K562 (cell line): ENCODE measurements around the gene PPIL6. TPM values are rescaled to one million over a fixed set of nuclear protein-coding genes. Genes with fewer than 3 reads are reported as not detected.

ENCODE experiments used
- ARHGAP35 ChIP-seq: fragments of 450-650 bp; IDR thresholded peaks from 2 replicates; pipeline ENCODE4 v1.6.1; 2018; ENCODE audit not compliant: partially characterized antibody
- BRF2 ChIP-seq: IDR thresholded peaks from 3 replicates; pipeline ENCODE4 v1.6.1; 2011; ENCODE audit warnings: borderline replicate concordance, mild to moderate bottlenecking; ENCODE audit not compliant: insufficient read length, insufficient read depth
- HES1 ChIP-seq: fragments of 450-650 bp; IDR thresholded peaks from 2 replicates; pipeline ENCODE4 v1.6.1; 2016; ENCODE audit warnings: low read depth, mild to moderate bottlenecking, moderate library complexity
- MGA ChIP-seq: fragments of 450-650 bp; IDR thresholded peaks from 2 replicates; pipeline ENCODE4 v1.6.1; 2016; ENCODE audit warnings: mild to moderate bottlenecking, moderate library complexity
- NFYB ChIP-seq: IDR thresholded peaks from 2 replicates; pipeline ENCODE4 v1.6.1; 2011; ENCODE audit warnings: mild to moderate bottlenecking, moderate library complexity; ENCODE audit not compliant: insufficient read length; ENCODE audit errors: extremely low read depth
- SMARCE1 ChIP-seq: fragments of 450-650 bp; IDR thresholded peaks from 2 replicates; pipeline ENCODE4 v1.7.1; 2016; ENCODE audit warnings: mild to moderate bottlenecking
- SP1 ChIP-seq: sonication (generic); formaldehyde crosslinking; IDR thresholded peaks from 2 replicates; pipeline ENCODE4 v1.8.1; 2022; ENCODE audit warnings: mild to moderate bottlenecking, missing genetic modification reagents
- STAT6 ChIP-seq: sonication (generic); formaldehyde crosslinking; IDR thresholded peaks from 2 replicates; pipeline ENCODE4 v1.8.1; 2023; ENCODE audit warnings: mild to moderate bottlenecking, missing genetic modification reagents
- polyA plus RNA-seq, 8 experiments: library from polyadenylated mRNA; depleted of rRNA in 4 of 8; stranded (reverse) in 5 of 8; unstranded in 3 of 8; fragments of >200 nt; fragmentation: Nextera tagmentation in 2 of 8; fragmentation: Illumina TruSeq in 1 of 8; extraction: Ambion mirVana in 2 of 8; extraction: Trizol in 1 of 8; gene quantifications; 2 replicates each; pipeline versions ENCODE4 v1.2.1 to v1.2.3, GENCODE V29; 2011 to 2014; ENCODE audit warnings: inconsistent platforms in 1 of 8, missing spikeins in 1 of 8
- total RNA-seq, 7 experiments: library from RNA; depleted of rRNA in 6 of 7; stranded (reverse); fragments of >200 nt in 6 of 7; fragmentation: Illumina TruSeq in 2 of 7; extraction: Trizol in 2 of 7; gene quantifications; 2 replicates each; pipeline versions ENCODE4 v1.2.1 to v1.2.3, GENCODE V29; 2011 to 2021; ENCODE audit warnings: low replicate concordance in 1 of 7

PPIL6 gene
- total and polyA plus RNA-seq, 9 of the 15 experiments (the other 6 are each of a cell fraction or from before 2014, with no cell fraction given), result 0.03 to 0.98 (median 0.41) TPM; not detected in 1

DNA sequence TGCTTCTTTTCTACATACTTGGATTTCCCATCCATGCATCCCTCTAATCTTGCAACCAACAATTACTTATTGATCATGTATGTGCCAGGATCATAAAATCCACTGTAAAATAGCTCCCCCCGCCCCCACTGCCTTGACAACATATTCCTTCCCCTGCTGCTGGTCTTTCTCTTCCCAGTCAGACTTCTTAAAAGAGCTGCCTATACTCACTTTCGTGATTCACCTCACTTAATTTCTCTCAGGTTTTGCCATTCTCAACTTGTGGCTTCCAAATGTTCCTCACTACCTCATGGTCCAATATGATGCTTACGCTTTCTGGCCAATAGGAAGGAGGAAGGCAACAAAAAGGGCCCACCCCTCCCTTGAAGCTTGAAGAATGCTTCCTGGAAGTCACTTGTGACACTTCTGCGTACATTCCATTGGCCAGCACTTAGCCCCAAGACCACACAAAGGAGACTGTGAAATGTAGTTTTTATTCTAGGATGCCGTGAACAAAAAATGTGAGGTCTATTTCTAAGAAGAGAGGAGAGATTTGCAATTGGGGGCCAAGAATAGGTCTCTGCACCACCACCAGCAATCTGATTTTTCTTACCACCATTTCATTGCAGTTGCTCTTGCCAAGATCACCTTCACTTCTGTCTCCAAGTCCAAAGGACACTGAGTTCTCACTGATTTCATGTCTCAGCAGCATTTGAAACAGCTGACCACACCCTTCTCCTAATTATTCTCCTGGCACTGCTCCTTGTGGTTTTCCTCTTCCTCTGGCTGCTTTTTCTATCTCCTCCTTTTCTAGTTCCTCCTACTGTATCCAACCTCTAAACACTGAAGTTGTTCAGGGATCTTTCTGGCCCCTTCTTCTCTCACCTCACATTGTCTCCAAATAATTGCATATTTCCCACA is 88.9 kb downstream of the PPIL6 start (continued):
- TF ChIP-seq MGA, result peak; percentile 44; the same call in 1 of the 2 replicates
- 0 out of 2 replicates have a peak, but pooled peaks have one; percentile 10 for TF ChIP-seq HES1
- peak; percentile 11 for TF ChIP-seq NFYB
- no peak for TF ChIP-seq SMARCE1
- no peak for TF ChIP-seq STAT6 (CRISPR knock-in tag)
- TF ChIP-seq ARHGAP35, result no peak
- TF ChIP-seq BRF2, result no peak
- 0 out of 2 replicates have a peak, but pooled peaks have one; percentile 23 for TF ChIP-seq SP1 (CRISPR knock-in tag)
